ENCODE results near the gene E2F7. TPM values are rescaled to one million over a fixed set of nuclear protein-coding genes. Genes with fewer than 3 reads are reported as not detected.

The E2F7 gene
- total and polyA plus RNA-seq, 2 of the 8 experiments (the other 6 are each of a cell fraction or from before 2014, with no cell fraction given): 8.8 to 18.5 TPM

DNA sequence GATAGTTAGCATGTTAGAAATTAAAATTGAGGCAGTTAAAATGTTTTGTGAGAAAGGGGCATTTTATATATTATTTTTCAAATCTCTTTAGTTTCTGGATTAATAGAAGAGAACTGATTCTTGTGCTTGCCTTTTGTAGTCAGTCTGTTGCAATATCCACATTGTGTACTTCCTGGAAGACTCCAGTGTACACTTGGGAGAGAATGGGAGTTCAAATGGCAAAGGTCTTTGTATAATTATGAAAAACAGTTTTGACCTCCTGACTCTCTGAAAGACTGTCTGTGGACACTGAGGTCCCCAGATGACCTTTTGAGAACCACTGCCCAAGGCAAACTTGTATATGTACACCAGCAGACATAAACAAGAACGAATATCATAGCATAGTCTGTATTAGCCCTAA lies 12.1 kb downstream of the E2F7 start:
- no peak for FAIRE-seq
- H3K56ac ChIP-seq (replicated peaks; ENCODE audit: insufficient read length, low read depth, low read length): no peak overlapping the region
- H3K27ac ChIP-seq (ENCODE audit: low read depth, low read length): no peak overlapping the region
- no peak overlapping the region for H3K18ac ChIP-seq (ENCODE audit: extremely low read depth, low read length)
- peaks cover 4 to 47% (median 23%) of the 10 kb centered on the region in 4 experiments; a peak in 7 of 8 replicates for H3K36me3 ChIP-seq (ENCODE audit: control insufficient read depth in 2 of 4, insufficient read depth in 4 of 4, low read length in 3 of 4)
- H3K4me1 ChIP-seq (replicated peaks in 1 of 4; ENCODE audit: control insufficient read depth in 3 of 4, insufficient read depth in 4 of 4, low read length in 3 of 4): no peaks in the 10 kb centered on the region
- no peaks in the 10 kb centered on the region for H3K23me2 ChIP-seq (ENCODE audit: low read depth, low read length)
- H3K4me2 ChIP-seq (ENCODE audit: insufficient read depth in 1 of 2, low read depth in 2 of 2, low read length in 2 of 2): no peak overlapping the region
- H3K27me3 ChIP-seq (replicated peaks in 1 of 4; ENCODE audit: control insufficient read depth in 3 of 4, extremely low read depth in 1 of 4, insufficient read depth in 3 of 4, low read length in 3 of 4): no peaks in the 10 kb centered on the region
- H3K9me3 ChIP-seq (ENCODE audit: insufficient read depth in 2 of 2, low read depth in 1 of 2, low read length in 1 of 2): no peaks in the 10 kb centered on the region
- no peak overlapping the region for H2BK12ac ChIP-seq (ENCODE audit: low read depth, low read length)
- ChIA-PET CTCF (ENCODE audit: partially characterized antibody) (interaction anchor here (0.6 to 1.1 kb wide), 2 partner anchors 255 to 874 kb away, joined by 3 to 4 read pairs; no protein-coding TSS in a partner anchor), POLR2A (ENCODE audit: partially characterized antibody) (no interaction called here)
- H4K20me1 ChIP-seq (replicated peaks in 1 of 2; ENCODE audit: control insufficient read depth in 1 of 2, insufficient read depth in 2 of 2, low read length in 2 of 2): peaks cover 2 to 6% of the 10 kb centered on the region in 2 experiments
- no peak overlapping the region for H2AK5ac ChIP-seq (ENCODE audit: low read depth, low read length)
- H2BK120ac ChIP-seq (replicated peaks; ENCODE audit: low read depth, low read length): no peak overlapping the region
- no peak overlapping the region for H3K4me3 ChIP-seq (ENCODE audit: extremely low read depth in 1 of 4, insufficient read depth in 2 of 4, low read depth in 3 of 4, low read length in 4 of 4)
- H4K8ac ChIP-seq (ENCODE audit: extremely low read depth, insufficient read depth, low read length): no peak overlapping the region
- no peak overlapping the region for H4K5ac ChIP-seq (ENCODE audit: insufficient read length, low read depth, low read length)
- no peak overlapping the region for H2AFZ ChIP-seq (ENCODE audit: low read length)
- DNase-seq (ENCODE audit: low read depth in 1 of 2, low spot score in 2 of 2): no peak
- H3K79me2 ChIP-seq (ENCODE audit: control insufficient read depth in 1 of 2, insufficient read depth in 2 of 2, low read length in 2 of 2): 0 out of 4 replicates have a peak, but pooled peaks cover 0 to 2% of the 10 kb centered on the region in 2 experiments
- no peak overlapping the region for H2BK5ac ChIP-seq (ENCODE audit: low read depth, low read length)
- H3K79me1 ChIP-seq (ENCODE audit: low read depth, low read length): 0 out of 2 replicates have a peak, but pooled peaks cover 4% of the 10 kb centered on the region
- no peak overlapping the region for H4K91ac ChIP-seq (replicated peaks; ENCODE audit: insufficient read length, low read length)
- no peak overlapping the region for H3K23ac ChIP-seq (ENCODE audit: insufficient read length)
- 82% methylated on average over 1 of the region's 1 CpG; no CpG with 5 or more reads in 1 of the 2 experiments for WGBS, 2 experiments (ENCODE audit: extremely low coverage in 1 of 2, insufficient coverage in 1 of 2, insufficient read length in 1 of 2, insufficient replicate concordance in 2 of 2, low coverage in 1 of 2, low lambda C conversion rate in 2 of 2, missing lambda C conversion rate in 1 of 2)
- H3K14ac ChIP-seq (ENCODE audit: insufficient read length): no peak overlapping the region
- H2BK20ac ChIP-seq (ENCODE audit: low read length): no peak overlapping the region
- H3K9ac ChIP-seq (replicated peaks in 1 of 4; ENCODE audit: extremely low read depth in 1 of 4, low read depth in 3 of 4, low read length in 3 of 4): no peak overlapping the region
- H3K4ac ChIP-seq (replicated peaks; ENCODE audit: insufficient read length, low read depth, low read length): no peak overlapping the region
- no peak overlapping the region for H2BK15ac ChIP-seq (ENCODE audit: low read length)
- no peak for TF ChIP-seq POLR2A (IDR thresholded peaks at IDR 0.05; ENCODE audit: control extremely low read depth in 1 of 2, low read depth in 2 of 2, low read length in 2 of 2)
- TF ChIP-seq PHF8 (conservative IDR thresholded peaks at IDR 0.05; ENCODE audit: low read depth, low read length): no peak
- no peak for TF ChIP-seq MAX (IDR thresholded peaks at IDR 0.05)
- TF ChIP-seq CHD1 (IDR thresholded peaks at IDR 0.05; ENCODE audit: low read depth, low read length): no peak
- TF ChIP-seq RFX5 (IDR thresholded peaks at IDR 0.05; ENCODE audit: borderline replicate concordance, low read depth, low read length): no peak
- TF ChIP-seq SIX5 (IDR thresholded peaks at IDR 0.05; ENCODE audit: low read depth, low read length): no peak
- no peak for TF ChIP-seq TAF1 (IDR thresholded peaks at IDR 0.05; ENCODE audit: low read depth, low read length)
- TF ChIP-seq USF2 (IDR thresholded peaks at IDR 0.05; ENCODE audit: low read length): no peak
- no peak for TF ChIP-seq SRF (IDR thresholded peaks at IDR 0.05; ENCODE audit: low read depth, low read length)

All from H1 (cell line).